HL-60/S4 treated with phorbol 12-myristate 13-acetate at 8.2 ng/mL for 4 days and 3 days (cell line): ENCODE data around the gene C22orf15.
"Not testable (repeated sequence)": the region's sequence is repeated elsewhere in the genome, so short reads cannot be mapped to it uniquely, and the experiment has no call there.

Source experiments
- in situ Hi-C: fragments of 300-500 bp; cut with MboI; formaldehyde crosslinking; loops from 2 replicates; pipeline ENCODE4 v1.15.0; 2022; ENCODE audit warnings: low sequenced_read_pairs

Gene C22orf15

GRCh38 chr22:23762842-23763578 lies at the start of gene C22orf15:
TSS of gene C22orf15 (plus strand) at chr22:23762990. CDS start at chr22:23763307, 317 bp downstream.
- in situ Hi-C loops = no loop called here

- in situ Hi-C loops = no loop called here
Observed at GRCh38 chr22:23713696-23714595, 48.8 kb upstream of the C22orf15 start.

GRCh38 chr22:23714596-23715578 lies 47.9 kb upstream of the C22orf15 start:
- in situ Hi-C loops = no loop called here

GRCh38 chr22:23715806-23716375 lies 46.9 kb upstream of the C22orf15 start:
- in situ Hi-C loops = no loop called here

- in situ Hi-C loops = no loop called here
Observed at GRCh38 chr22:23716811-23717801, 45.7 kb upstream of the C22orf15 start.

GRCh38 chr22:23718371-23719165 lies 44.2 kb upstream of the C22orf15 start:
- in situ Hi-C loops = no loop called here

- in situ Hi-C loops = no loop called here
Observed at GRCh38 chr22:23720855-23721254, 41.9 kb upstream of the C22orf15 start.

- in situ Hi-C loops = no loop called here
Observed at GRCh38 chr22:23722160-23722559, 40.6 kb upstream of the C22orf15 start.

- in situ Hi-C loops = no loop called here
Observed at GRCh38 chr22:23722724-23723123, 40.1 kb upstream of the C22orf15 start.

- in situ Hi-C loops = not testable (repeated sequence)
Observed at GRCh38 chr22:23728108-23728507, 34.7 kb upstream of the C22orf15 start.

- in situ Hi-C loops = no loop called here
Observed at GRCh38 chr22:23737696-23738095, 25.1 kb upstream of the C22orf15 start.

- in situ Hi-C loops = no loop called here
Observed at GRCh38 chr22:23742505-23743264, 20.1 kb upstream of the C22orf15 start.

GRCh38 chr22:23743303-23743705 lies 19.5 kb upstream of the C22orf15 start:
- in situ Hi-C loops = no loop called here

- in situ Hi-C loops = no loop called here
Observed at GRCh38 chr22:23744001-23744400, 18.8 kb upstream of the C22orf15 start.

GRCh38 chr22:23744485-23744884 lies 18.3 kb upstream of the C22orf15 start:
- in situ Hi-C loops = no loop called here

- in situ Hi-C loops = no loop called here
Observed at GRCh38 chr22:23745791-23746190, 17.0 kb upstream of the C22orf15 start.

GRCh38 chr22:23749841-23750301 lies 12.9 kb upstream of the C22orf15 start:
- in situ Hi-C loops = no loop called here

GRCh38 chr22:23750367-23750713 lies 12.4 kb upstream of the C22orf15 start:
- in situ Hi-C loops = no loop called here
